Midbrain (tissue), 1 donor: ENCODE results near the gene RWDD2A.
"Not testable (repeated sequence)": the region's sequence is repeated elsewhere in the genome, so short reads cannot be mapped to it uniquely, and the experiment has no call there.

Experiments
- DNase-seq: peaks from one replicate; lab custom pipeline; 2025; lab: John Stamatoyannopoulos, UW

Gene RWDD2A

DNA sequence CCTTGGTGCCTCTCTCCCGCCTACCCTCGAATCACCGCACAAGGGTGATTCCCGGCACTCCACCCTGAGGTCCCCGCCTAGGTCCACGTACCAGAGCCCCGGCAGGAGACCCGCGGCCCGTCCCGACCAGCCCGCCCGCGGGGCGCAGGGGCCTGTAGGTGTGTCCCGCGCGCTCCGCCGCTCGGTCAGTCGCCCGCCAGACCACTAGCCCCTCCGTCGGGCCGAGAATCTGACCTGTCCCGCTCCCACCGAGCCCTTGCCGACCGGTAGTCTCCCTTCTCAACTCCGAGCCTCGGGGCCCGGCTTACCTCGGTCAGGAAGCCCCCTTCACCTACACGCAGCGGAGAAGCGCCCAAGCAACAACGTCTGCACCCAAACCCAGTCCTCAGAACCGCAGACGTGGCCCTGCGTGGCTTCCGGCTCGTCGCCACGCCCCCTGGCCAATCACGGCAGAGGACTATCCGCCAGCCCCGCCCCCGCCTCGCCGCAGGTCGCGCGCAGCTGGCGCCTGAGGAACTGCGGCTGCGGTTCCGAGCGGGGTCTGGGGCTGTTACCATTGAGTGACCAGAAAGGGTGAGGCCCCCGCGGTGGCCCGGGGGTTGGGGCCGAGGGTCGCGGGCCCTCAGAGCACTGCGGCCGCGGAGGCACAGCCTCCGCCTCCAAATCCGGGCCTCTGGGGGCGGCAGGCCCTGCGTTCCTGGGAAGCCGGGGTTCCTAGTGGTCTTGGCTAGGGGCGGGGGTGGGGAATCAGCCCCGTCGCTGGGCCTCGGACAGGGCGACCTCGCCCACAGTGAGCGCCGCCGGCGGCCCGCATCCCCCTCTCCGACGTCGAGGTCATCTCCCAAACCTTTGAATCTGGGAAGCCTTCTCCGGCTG is at the start of gene RWDD2A, which contains the start of gene PGM3:
TSS of gene RWDD2A (plus strand) at position 487 of the 876 bp plus-strand sequence. CDS start 1,095 bp downstream, outside the sequence.
TSS of gene PGM3 (minus strand) at position 395 of the 876 bp plus-strand sequence. CDS start 2,253 bp downstream, outside the sequence.
- DNase-seq, result peak; percentile 93

DNA sequence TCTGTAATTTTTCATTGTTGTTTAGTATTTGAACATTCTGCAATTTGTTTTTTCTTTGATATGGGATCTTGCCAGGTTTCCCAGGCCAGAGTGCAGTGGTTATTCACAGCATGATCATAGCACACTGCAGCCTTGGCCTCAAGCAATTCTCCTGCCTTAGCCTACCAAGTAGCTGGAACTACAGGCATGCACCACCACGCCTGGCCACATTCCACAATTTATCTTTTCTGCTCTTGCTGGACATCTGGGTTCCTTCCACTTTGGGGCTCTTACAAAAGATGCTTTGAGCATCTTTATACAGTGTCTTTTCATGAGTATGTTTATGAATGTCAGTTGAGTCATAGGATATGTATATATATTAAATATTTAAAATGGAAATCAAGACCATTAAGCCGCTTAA is 42.0 kb upstream of the RWDD2A start:
- DNase-seq, result no peak

DNA sequence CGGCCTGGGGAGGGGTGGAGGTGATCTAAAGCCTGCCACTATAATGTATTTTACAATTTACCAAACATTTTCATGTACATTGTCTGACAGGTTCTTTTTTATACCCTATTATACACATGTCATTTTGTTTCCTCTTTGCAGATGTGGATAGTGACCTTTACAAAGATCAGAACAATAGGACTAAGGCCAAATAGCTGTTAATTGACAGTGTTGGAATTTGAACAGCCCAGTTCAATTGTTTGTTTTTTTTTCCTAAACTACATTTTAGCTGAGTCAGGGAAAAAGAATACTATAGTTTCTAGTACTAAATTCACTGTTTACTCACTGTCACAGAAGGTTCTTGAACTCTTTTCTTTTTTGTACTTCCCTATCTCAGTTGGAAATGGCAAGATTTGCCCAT is 40.2 kb upstream of the RWDD2A start:
- no peak for DNase-seq

DNA sequence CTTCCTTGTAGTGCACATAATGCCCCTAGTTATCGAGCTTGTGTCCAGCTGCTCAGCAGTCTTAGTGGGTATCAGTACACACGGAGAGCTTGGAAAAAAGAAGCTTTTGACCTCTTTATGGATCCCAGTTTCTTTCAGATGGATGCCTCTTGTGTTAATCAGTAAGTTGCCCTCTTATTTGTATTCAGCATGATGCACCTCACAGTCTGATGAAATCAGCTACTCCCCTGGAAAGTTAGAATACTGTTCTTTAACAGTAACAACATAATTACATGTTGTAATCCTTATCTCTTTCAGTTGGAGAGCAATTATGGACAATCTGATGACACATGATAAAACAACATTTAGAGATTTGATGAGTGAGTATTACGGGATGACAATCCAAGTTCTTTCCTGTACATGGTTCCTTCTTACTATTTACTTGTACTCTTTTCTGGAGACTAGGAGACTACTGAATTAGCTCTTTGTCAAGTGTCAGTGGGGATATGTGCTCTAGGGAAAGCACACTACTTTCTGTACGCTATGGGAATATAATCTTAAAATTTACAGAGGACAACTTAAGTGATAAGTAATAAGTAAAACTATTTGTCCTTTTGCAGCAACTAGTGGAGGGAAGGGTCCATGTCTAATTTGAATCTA is 39.2 kb upstream of the RWDD2A start:
- no peak for DNase-seq

DNA sequence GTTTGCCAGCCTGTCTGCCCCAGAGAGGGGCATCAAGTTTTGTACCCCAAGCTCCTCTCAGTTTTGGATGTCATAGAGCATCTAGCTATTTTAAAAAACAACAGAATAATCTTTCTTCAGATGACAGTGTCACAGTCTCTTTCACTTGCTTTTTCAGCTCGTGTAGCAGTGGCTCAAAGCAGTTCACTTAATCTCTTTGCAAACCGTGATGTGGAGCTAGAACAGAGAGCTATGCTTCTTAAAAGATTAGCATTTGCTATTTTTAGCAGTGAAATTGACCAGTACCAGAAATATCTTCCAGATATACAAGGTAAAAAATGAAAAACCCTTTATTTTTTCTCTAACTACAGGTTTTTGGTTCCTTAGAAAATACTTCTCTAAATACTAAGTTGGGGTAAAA is 37.4 kb upstream of the RWDD2A start:
- no peak for DNase-seq

DNA sequence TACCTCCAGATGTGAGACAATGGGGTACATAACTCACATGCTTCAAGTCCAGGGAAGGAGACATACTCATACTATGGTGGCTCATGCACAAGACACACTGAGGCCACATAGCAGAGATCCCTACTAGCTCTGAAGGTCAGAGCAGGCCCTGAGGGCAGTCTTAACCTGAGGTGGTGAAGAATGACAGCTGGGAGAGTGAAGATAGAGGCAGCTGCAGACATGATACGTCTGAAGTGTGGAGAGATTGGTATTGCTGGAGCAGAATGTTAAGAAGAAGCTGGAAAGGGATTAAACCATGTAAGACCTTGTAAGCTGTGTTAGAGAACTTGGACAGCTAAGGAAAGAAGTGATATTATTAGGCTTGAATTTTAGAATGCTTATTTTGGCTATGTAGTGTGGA is 33.0 kb upstream of the RWDD2A start:
- DNase-seq, result no peak

DNA sequence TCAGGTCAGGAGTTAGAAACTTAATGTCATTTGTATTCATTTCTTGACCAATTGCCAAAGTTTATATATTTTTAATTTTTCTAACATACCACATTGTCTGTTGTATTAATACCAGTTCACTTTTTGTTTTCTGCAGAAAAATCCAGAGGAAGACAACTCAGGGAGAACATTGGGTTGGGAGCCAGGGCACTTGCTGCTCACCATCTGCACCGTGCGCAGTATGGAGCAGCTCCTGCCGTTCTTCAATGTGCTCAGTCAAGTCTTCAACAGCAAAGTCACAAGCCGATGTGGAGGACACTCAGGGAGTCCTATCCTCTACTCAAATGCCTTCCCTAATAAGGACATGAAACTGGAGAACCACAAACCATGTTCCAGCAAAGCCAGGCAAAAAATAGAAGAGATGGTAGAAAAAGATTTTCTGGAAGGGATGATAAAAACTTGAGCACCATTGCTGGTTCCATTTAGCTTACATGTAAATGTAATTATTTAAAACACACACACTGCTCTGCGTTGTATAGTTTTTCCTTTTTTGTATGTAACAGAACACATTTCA is 25.4 kb upstream of the RWDD2A start:
- DNase-seq, result no peak

GRCh38 chr6:83168556-83168955 is 24.6 kb upstream of the RWDD2A start:
- DNase-seq, result no peak

DNA sequence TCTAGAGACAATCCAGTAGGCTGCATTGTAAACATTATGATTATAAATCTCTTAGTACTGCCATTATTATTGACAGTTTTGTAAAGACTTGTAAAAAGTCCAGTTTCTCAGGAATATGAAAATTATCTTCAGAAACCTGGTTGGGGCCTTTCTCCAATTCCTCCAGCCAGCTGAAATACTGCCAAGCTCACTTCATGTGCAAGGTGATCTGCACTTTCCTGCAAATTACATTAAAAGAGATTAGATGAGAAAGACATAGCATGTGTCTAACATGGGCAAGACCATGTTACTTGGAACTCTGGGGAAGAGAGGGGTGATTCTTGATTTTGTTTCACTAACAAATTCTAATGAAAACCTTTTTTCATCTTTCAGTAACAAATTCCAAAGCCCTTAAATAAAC is 24.1 kb upstream of the RWDD2A start:
- no peak for DNase-seq

DNA sequence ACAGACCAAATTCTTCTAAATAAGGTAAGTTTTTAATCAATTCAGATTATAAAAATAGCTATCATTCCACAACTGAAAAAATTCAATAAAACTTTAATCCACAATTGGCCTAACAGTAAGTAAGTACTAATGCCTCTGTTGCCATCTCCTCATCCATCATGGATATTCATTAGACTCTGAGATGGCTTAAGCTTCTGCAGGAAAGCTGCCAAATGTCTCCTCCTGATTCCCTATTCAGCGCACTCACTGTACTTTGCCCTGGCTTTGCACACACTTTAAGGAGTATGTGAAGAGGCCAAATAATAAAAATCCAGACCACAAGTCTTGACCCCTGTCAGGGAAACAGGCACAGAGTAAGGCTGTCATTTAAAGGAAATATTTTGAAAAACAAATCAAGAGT is 23.6 kb upstream of the RWDD2A start:
- no peak for DNase-seq

GRCh38 chr6:83176246-83176645 is 16.9 kb upstream of the RWDD2A start:
- no peak for DNase-seq

DNA sequence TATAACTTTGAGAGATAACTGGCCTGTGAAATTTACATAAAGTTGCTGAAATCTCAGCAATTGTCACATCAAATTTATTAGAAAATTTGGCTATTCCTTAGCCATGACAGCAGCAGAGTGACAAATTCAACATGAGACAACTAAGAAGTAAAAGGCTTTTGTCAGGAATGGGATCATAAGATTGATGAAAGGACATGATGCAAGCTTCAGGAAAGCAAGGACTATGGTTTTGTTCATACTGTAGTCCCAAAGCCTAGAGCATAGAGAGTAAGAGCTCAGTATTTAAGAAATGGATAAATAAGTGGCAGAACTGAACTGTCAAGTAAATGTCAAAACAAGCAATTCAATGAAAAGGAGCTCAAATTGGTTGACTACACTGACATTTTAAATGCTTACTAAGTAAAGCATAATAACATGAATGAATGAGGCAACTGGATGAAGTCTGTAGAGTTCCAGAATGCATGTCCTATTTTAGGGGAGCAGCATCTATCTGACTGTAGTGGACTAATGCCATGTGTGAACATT is 12.7 kb upstream of the RWDD2A start:
- DNase-seq, result no peak

DNA sequence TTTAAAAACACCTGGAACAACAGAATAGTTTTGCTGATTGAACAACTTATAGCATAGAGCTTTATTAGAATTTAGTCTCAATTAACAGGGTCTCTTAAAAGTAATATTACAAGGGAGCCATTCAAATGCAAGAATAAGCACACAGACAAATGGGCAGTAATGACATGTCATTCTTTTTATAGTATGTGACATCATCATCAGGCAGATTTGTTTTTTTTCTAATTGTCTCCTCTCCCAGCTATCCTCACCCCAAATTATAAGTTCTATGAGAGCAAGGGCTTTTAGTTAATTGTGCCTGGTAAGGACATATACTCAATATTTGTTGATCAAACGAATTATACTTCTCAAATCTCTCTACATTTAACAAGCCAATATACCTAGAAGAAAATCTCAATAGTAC is 11.0 kb upstream of the RWDD2A start:
- no peak for DNase-seq

DNA sequence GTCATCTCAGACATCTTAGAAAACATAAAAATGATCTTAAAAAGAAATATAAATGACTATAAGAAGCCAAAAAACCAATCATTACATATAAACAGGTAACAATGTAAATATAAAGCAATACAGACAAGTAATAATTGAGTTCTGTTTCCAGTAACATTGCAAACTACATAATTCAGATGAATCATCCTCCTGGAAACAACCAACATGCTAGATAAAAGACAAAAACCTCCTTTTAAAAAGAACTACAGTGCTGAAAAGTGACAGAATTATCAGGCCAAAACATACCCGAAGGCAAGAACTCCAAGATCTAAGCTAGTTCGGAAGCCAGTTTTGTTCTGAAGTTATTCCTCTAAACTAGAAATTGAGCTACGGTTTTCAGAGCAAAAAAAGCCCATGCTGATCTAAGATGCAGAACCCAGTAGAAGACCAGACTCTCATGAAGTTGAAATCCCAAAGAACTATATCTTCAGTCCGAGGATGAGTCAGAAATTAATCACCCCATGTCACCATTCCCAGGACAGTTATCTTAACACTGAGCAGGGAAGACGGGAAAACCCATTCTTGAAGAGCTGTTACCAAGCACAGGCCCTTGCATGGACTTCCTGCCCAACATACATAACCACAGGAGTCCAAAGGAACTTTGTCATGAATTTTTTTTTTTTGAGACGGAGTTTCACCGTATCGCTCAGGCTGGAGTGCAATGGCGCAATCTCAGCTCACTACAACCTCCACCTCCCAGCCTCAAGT is 9.9 kb upstream of the RWDD2A start:
- DNase-seq, result no peak

- DNase-seq, result no peak
These were observed 8.1 kb upstream of the RWDD2A start for GRCh38 chr6:83185096-83185495.

GRCh38 chr6:83188501-83188900 is 4.7 kb upstream of the RWDD2A start:
- no peak for DNase-seq

GRCh38 chr6:83190626-83191025 is 2.5 kb upstream of the RWDD2A start:
- DNase-seq, result no peak

GRCh38 chr6:83191974-83192373 is 1.2 kb upstream of the RWDD2A start:
- DNase-seq, result not testable (repeated sequence)

GRCh38 chr6:83192456-83192855 is 701 bp upstream of the RWDD2A start:
- DNase-seq, result no peak

DNA sequence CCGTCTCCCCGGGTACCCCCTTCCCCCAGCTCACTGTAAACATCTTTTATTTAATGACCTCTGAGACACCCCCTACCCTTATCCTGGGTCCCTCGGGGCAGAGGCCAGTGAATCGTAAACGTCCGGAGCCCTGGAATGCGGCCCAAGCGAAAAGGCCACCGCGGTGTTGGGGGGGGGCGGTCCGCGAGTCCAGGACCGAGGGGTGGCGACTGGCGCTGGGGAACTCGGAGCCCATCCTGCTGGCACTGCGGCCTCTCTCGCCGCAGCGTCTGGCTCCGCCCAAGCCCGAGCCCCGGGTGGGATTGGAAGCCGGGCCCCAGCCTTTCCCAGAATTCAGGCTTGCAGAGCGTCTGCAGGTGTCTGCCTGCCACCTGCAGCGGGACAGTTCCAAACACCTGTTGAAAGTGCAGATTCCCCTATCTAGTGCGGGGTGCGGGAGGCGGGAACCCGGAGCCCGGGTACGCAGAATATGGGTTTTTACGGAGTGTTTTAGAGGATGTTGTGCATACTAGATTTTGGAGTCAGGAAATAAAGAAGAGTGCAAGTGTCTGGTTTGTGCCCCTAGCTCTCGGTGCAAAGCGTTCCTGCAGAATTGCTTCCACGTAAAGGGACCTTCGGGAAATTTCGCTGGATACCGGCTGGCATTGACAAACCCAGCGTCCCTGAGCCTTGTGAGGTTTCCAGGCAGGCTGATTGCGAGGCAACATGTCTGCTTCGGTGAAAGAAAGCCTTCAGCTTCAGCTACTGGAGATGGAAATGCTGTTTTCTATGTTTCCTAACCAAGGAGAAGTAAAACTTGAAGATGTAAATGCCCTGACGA is 800 bp downstream of the RWDD2A start:
- DNase-seq, result peak; percentile 38
